Measurements from ENCODE around the gene STAG2. TPM values are rescaled to one million over a fixed set of nuclear protein-coding genes. Genes with fewer than 3 reads are reported as not detected.
"Not testable (repeated sequence)": the region's sequence is repeated elsewhere in the genome, so short reads cannot be mapped to it uniquely, and the experiment has no call there.

STAG2 gene
- polyA plus RNA-seq, 1 donor (not counting 4 experiments of a cell fraction or from before 2014, with no cell fraction given), result 42.9 TPM

- H2AFZ ChIP-seq (ENCODE audit: control insufficient read depth, low read length), result no peak overlapping the region
- no peaks in the 10 kb centered on the region for H3K9me3 ChIP-seq (ENCODE audit: control insufficient read depth, low read depth, low read length)
- no peaks in the 10 kb centered on the region for H3K27me3 ChIP-seq (ENCODE audit: control insufficient read depth, extremely low read depth, insufficient read depth, low read length)
- dilution Hi-C loops (cut with MboI; ENCODE audit: extremely low pct_ligation_motif_present, low sequenced_read_pairs), result no loop called here
- H3K27ac ChIP-seq (ENCODE audit: control insufficient read depth, insufficient read depth, low read length), result no peak overlapping the region
- H3K9ac ChIP-seq (ENCODE audit: control insufficient read depth, extremely low read depth, insufficient read depth, low read length), result no peak overlapping the region
- DNase-seq (ENCODE audit: low read depth, low spot score) (no peak), FAIRE-seq (no peak)
- no peak overlapping the region for H3K4me3 ChIP-seq (ENCODE audit: control insufficient read depth in 2 of 3, extremely low read depth in 1 of 3, insufficient read depth in 2 of 3, low read depth in 1 of 3, low read length in 3 of 3)
- no peaks in the 10 kb centered on the region for H3K36me3 ChIP-seq (ENCODE audit: control insufficient read depth in 2 of 2, extremely low read depth in 1 of 2, insufficient read depth in 2 of 2, low read length in 2 of 2)
- no peaks in the 10 kb centered on the region for H3K4me1 ChIP-seq (ENCODE audit: control insufficient read depth, extremely low read depth, insufficient read depth, low read length)
- TF ChIP-seq CTCF (optimal IDR thresholded peaks at IDR 0.05 in 1 of 3, IDR thresholded peaks at IDR 0.05 in 1 of 3, conservative IDR thresholded peaks at IDR 0.05 in 1 of 3; ENCODE audit: extremely low read depth in 1 of 3, insufficient read depth in 2 of 3, low read length in 3 of 3), result no peak
- TF ChIP-seq EZH2 (IDR thresholded peaks at IDR 0.05; ENCODE audit: low read length), result no peak
- H4K20me1 ChIP-seq (ENCODE audit: control insufficient read depth, extremely low read depth, insufficient read depth, low read length), result no peaks in the 10 kb centered on the region
- no peak overlapping the region for H3K4me2 ChIP-seq (ENCODE audit: control insufficient read depth, extremely low read depth, insufficient read depth, low read depth, low read length)
- H3K79me2 ChIP-seq (ENCODE audit: control insufficient read depth, insufficient read depth, low read length), result no peaks in the 10 kb centered on the region
- no peaks in the 10 kb centered on the region for H3K9me1 ChIP-seq (ENCODE audit: control insufficient read depth, extremely low read depth, insufficient read depth, low read length)
These were observed 164.0 kb downstream of the STAG2 start for GRCh38 chrX:124125471-124125870.

GRCh38 chrX:124127496-124127895 lies 166.0 kb downstream of the STAG2 start:
- dilution Hi-C loops (cut with MboI; ENCODE audit: extremely low pct_ligation_motif_present, low sequenced_read_pairs), result no loop called here
- H3K9me1 ChIP-seq (ENCODE audit: control insufficient read depth, extremely low read depth, insufficient read depth, low read length), result no peaks in the 10 kb centered on the region
- no peak overlapping the region for H3K4me2 ChIP-seq (ENCODE audit: control insufficient read depth, extremely low read depth, insufficient read depth, low read depth, low read length)
- TF ChIP-seq EZH2 (IDR thresholded peaks at IDR 0.05; ENCODE audit: low read length) (no peak), CTCF (optimal IDR thresholded peaks at IDR 0.05 in 1 of 3, IDR thresholded peaks at IDR 0.05 in 1 of 3, conservative IDR thresholded peaks at IDR 0.05 in 1 of 3; ENCODE audit: extremely low read depth in 1 of 3, insufficient read depth in 2 of 3, low read length in 3 of 3) (no peak)
- H3K79me2 ChIP-seq (ENCODE audit: control insufficient read depth, insufficient read depth, low read length), result no peaks in the 10 kb centered on the region
- H3K9me3 ChIP-seq (ENCODE audit: control insufficient read depth, low read depth, low read length), result no peaks in the 10 kb centered on the region
- no peaks in the 10 kb centered on the region for H3K27me3 ChIP-seq (ENCODE audit: control insufficient read depth, extremely low read depth, insufficient read depth, low read length)
- DNase-seq (ENCODE audit: low read depth, low spot score) (no peak), FAIRE-seq (no peak)
- H2AFZ ChIP-seq (ENCODE audit: control insufficient read depth, low read length), result no peak overlapping the region
- no peaks in the 10 kb centered on the region for H4K20me1 ChIP-seq (ENCODE audit: control insufficient read depth, extremely low read depth, insufficient read depth, low read length)
- H3K27ac ChIP-seq (ENCODE audit: control insufficient read depth, insufficient read depth, low read length), result no peak overlapping the region
- H3K36me3 ChIP-seq (ENCODE audit: control insufficient read depth in 2 of 2, extremely low read depth in 1 of 2, insufficient read depth in 2 of 2, low read length in 2 of 2), result no peaks in the 10 kb centered on the region
- no peak overlapping the region for H3K9ac ChIP-seq (ENCODE audit: control insufficient read depth, extremely low read depth, insufficient read depth, low read length)
- H3K4me3 ChIP-seq (ENCODE audit: control insufficient read depth in 2 of 3, extremely low read depth in 1 of 3, insufficient read depth in 2 of 3, low read depth in 1 of 3, low read length in 3 of 3), result no peak overlapping the region
- no peaks in the 10 kb centered on the region for H3K4me1 ChIP-seq (ENCODE audit: control insufficient read depth, extremely low read depth, insufficient read depth, low read length)

- H3K9me3 ChIP-seq (ENCODE audit: control insufficient read depth, low read depth, low read length); DNase-seq (ENCODE audit: low read depth, low spot score); H3K79me2 ChIP-seq (ENCODE audit: control insufficient read depth, insufficient read depth, low read length); H3K27me3 ChIP-seq (ENCODE audit: control insufficient read depth, extremely low read depth, insufficient read depth, low read length); H3K4me3 ChIP-seq (ENCODE audit: control insufficient read depth in 2 of 3, extremely low read depth in 1 of 3, insufficient read depth in 2 of 3, low read depth in 1 of 3, low read length in 3 of 3); H3K9me1 ChIP-seq (ENCODE audit: control insufficient read depth, extremely low read depth, insufficient read depth, low read length); H3K9ac ChIP-seq (ENCODE audit: control insufficient read depth, extremely low read depth, insufficient read depth, low read length); dilution Hi-C loops (cut with MboI; ENCODE audit: extremely low pct_ligation_motif_present, low sequenced_read_pairs); H3K36me3 ChIP-seq (ENCODE audit: control insufficient read depth in 2 of 2, extremely low read depth in 1 of 2, insufficient read depth in 2 of 2, low read length in 2 of 2); H3K4me2 ChIP-seq (ENCODE audit: control insufficient read depth, extremely low read depth, insufficient read depth, low read depth, low read length); H4K20me1 ChIP-seq (ENCODE audit: control insufficient read depth, extremely low read depth, insufficient read depth, low read length); H3K27ac ChIP-seq (ENCODE audit: control insufficient read depth, insufficient read depth, low read length); FAIRE-seq; H2AFZ ChIP-seq (ENCODE audit: control insufficient read depth, low read length); H3K4me1 ChIP-seq (ENCODE audit: control insufficient read depth, extremely low read depth, insufficient read depth, low read length): not testable (repeated sequence)
These were observed 170.9 kb downstream of the STAG2 start for GRCh38 chrX:124132437-124132836.

Data from keratinocyte (primary cell).